HL-60 (cell line): ENCODE data around the gene PRAMEF27.
"Not testable (repeated sequence)": the region's sequence is repeated elsewhere in the genome, so short reads cannot be mapped to it uniquely, and the experiment has no call there.

Experiments used
- CTCF ChIP-seq: IDR thresholded peaks from one replicate; pipeline ENCODE4 v1.5.1; 2011; ENCODE audit warnings: low read length, control low read depth, inconsistent platforms; ENCODE audit not compliant: insufficient read depth
- POLR2AphosphoS5 ChIP-seq: IDR thresholded peaks from 2 replicates; pipeline ENCODE4 v1.6.1; 2012; ENCODE audit warnings: low read depth

GRCh38 chr1:13009348-13009747, 47.0 kb downstream of the PRAMEF27 start:
- TF ChIP-seq CTCF, POLR2AphosphoS5: not testable (repeated sequence)
